Activated naive CD8-positive, alpha-beta T cell (primary cell): ENCODE data around the gene PAEP.

Source experiments
- H3K27ac Mint-ChIP-seq: one replicate; pipeline ENCODE4 v1.8.0; 2021; ENCODE audit warnings: mixed read lengths
- H3K27me3 Mint-ChIP-seq: one replicate; pipeline ENCODE4 v1.8.0; 2021; ENCODE audit warnings: mixed read lengths
- H3K36me3 Mint-ChIP-seq: one replicate; pipeline ENCODE4 v1.8.0; 2021; ENCODE audit warnings: mixed read lengths
- H3K4me1 Mint-ChIP-seq: one replicate; pipeline ENCODE4 v1.8.0; 2021; ENCODE audit warnings: low read depth, mixed read lengths
- H3K4me3 Mint-ChIP-seq: one replicate; pipeline ENCODE4 v1.8.0; 2021; ENCODE audit warnings: mild to moderate bottlenecking, mixed read lengths
- H3K9me3 Mint-ChIP-seq: one replicate; pipeline ENCODE4 v1.8.0; 2021; ENCODE audit warnings: low read depth, mixed read lengths

PAEP gene

GRCh38 chr9:135605238-135605781, 43.8 kb downstream of the PAEP start:
- no peak overlapping the region for H3K4me3 Mint-ChIP-seq
- H3K27ac Mint-ChIP-seq: no peak overlapping the region

GRCh38 chr9:135606885-135607259, 45.3 kb downstream of the PAEP start:
- H3K9me3 Mint-ChIP-seq: no peaks in the 10 kb centered on the region
- no peak overlapping the region for H3K4me3 Mint-ChIP-seq
- no peak overlapping the region for H3K27ac Mint-ChIP-seq
- no peaks in the 10 kb centered on the region for H3K4me1 Mint-ChIP-seq
- H3K27me3 Mint-ChIP-seq: no peaks in the 10 kb centered on the region
- H3K36me3 Mint-ChIP-seq: no peaks in the 10 kb centered on the region

More at GRCh38 chr9:135605238-135605781, 43.8 kb downstream of the PAEP start:
- no peaks in the 10 kb centered on the region for H3K4me1 Mint-ChIP-seq
- no peaks in the 10 kb centered on the region for H3K9me3 Mint-ChIP-seq
- peaks cover 2% of the 10 kb centered on the region for H3K27me3 Mint-ChIP-seq
- no peaks in the 10 kb centered on the region for H3K36me3 Mint-ChIP-seq

GRCh38 chr9:135607401-135608293, 46.1 kb downstream of the PAEP start:
- Mint-ChIP-seq H3K27me3 (no peaks in the 10 kb centered on the region), H3K36me3 (no peaks in the 10 kb centered on the region), H3K4me3 (no peak overlapping the region), H3K27ac (no peak overlapping the region), H3K9me3 (no peaks in the 10 kb centered on the region), H3K4me1 (no peaks in the 10 kb centered on the region)

GRCh38 chr9:135608294-135608998, 46.9 kb downstream of the PAEP start:
- Mint-ChIP-seq H3K9me3 (no peaks in the 10 kb centered on the region), H3K27ac (no peak overlapping the region), H3K4me1 (no peaks in the 10 kb centered on the region), H3K4me3 (no peak overlapping the region), H3K27me3 (no peaks in the 10 kb centered on the region), H3K36me3 (no peaks in the 10 kb centered on the region)

GRCh38 chr9:135608999-135609317, 47.4 kb downstream of the PAEP start:
- Mint-ChIP-seq H3K4me1 (no peaks in the 10 kb centered on the region), H3K36me3 (no peaks in the 10 kb centered on the region), H3K27me3 (no peaks in the 10 kb centered on the region), H3K9me3 (no peaks in the 10 kb centered on the region), H3K4me3 (no peak overlapping the region), H3K27ac (no peak overlapping the region)

GRCh38 chr9:135609366-135609955, 47.9 kb downstream of the PAEP start:
- H3K9me3 Mint-ChIP-seq: no peaks in the 10 kb centered on the region

GRCh38 chr9:135610290-135611141, 49.0 kb downstream of the PAEP start:
- H3K9me3 Mint-ChIP-seq: no peaks in the 10 kb centered on the region
- H3K4me1 Mint-ChIP-seq: no peaks in the 10 kb centered on the region
- no peak overlapping the region for H3K27ac Mint-ChIP-seq
- H3K27me3 Mint-ChIP-seq: no peaks in the 10 kb centered on the region
- no peaks in the 10 kb centered on the region for H3K36me3 Mint-ChIP-seq
- H3K4me3 Mint-ChIP-seq: no peak overlapping the region

More at GRCh38 chr9:135609366-135609955, 47.9 kb downstream of the PAEP start:
- no peaks in the 10 kb centered on the region for H3K4me1 Mint-ChIP-seq
- H3K27ac Mint-ChIP-seq: no peak overlapping the region
- H3K36me3 Mint-ChIP-seq: no peaks in the 10 kb centered on the region
- H3K27me3 Mint-ChIP-seq: no peaks in the 10 kb centered on the region
- no peak overlapping the region for H3K4me3 Mint-ChIP-seq

GRCh38 chr9:135611142-135611874, 49.8 kb downstream of the PAEP start:
- H3K9me3 Mint-ChIP-seq: no peaks in the 10 kb centered on the region
- H3K36me3 Mint-ChIP-seq: no peaks in the 10 kb centered on the region
- H3K27ac Mint-ChIP-seq: no peak overlapping the region
- H3K27me3 Mint-ChIP-seq: no peaks in the 10 kb centered on the region
- no peaks in the 10 kb centered on the region for H3K4me1 Mint-ChIP-seq
- no peak overlapping the region for H3K4me3 Mint-ChIP-seq

- H3K36me3 Mint-ChIP-seq: no peaks in the 10 kb centered on the region
- no peaks in the 10 kb centered on the region for H3K9me3 Mint-ChIP-seq
- no peak overlapping the region for H3K4me3 Mint-ChIP-seq
- no peaks in the 10 kb centered on the region for H3K4me1 Mint-ChIP-seq
- no peak overlapping the region for H3K27ac Mint-ChIP-seq
- H3K27me3 Mint-ChIP-seq: no peaks in the 10 kb centered on the region
Observed at GRCh38 chr9:135611875-135612209, 50.3 kb downstream of the PAEP start.

GRCh38 chr9:135612437-135612836, 50.9 kb downstream of the PAEP start:
- Mint-ChIP-seq H3K4me1 (no peaks in the 10 kb centered on the region), H3K27me3 (no peaks in the 10 kb centered on the region), H3K4me3 (no peak overlapping the region), H3K9me3 (no peaks in the 10 kb centered on the region), H3K27ac (no peak overlapping the region), H3K36me3 (no peaks in the 10 kb centered on the region)

GRCh38 chr9:135612981-135613910, 51.7 kb downstream of the PAEP start:
- H3K4me1 Mint-ChIP-seq: no peaks in the 10 kb centered on the region
- H3K27ac Mint-ChIP-seq: no peak overlapping the region
- H3K27me3 Mint-ChIP-seq: no peaks in the 10 kb centered on the region
- no peak overlapping the region for H3K4me3 Mint-ChIP-seq
- no peaks in the 10 kb centered on the region for H3K9me3 Mint-ChIP-seq
- no peaks in the 10 kb centered on the region for H3K36me3 Mint-ChIP-seq

- no peaks in the 10 kb centered on the region for H3K36me3 Mint-ChIP-seq
- no peak overlapping the region for H3K27ac Mint-ChIP-seq
- no peak overlapping the region for H3K4me3 Mint-ChIP-seq
- H3K4me1 Mint-ChIP-seq: no peaks in the 10 kb centered on the region
- no peaks in the 10 kb centered on the region for H3K27me3 Mint-ChIP-seq
- H3K9me3 Mint-ChIP-seq: no peaks in the 10 kb centered on the region
Observed at GRCh38 chr9:135613946-135614805, 52.6 kb downstream of the PAEP start.
